ENCODE measurements around the gene MIER2.

Gene MIER2

GRCh38 chr19:377801-378581 is 33.4 kb upstream of the MIER2 start:
- no peak for DNase-seq (ENCODE audit: low read depth)

- no peak for DNase-seq (ENCODE audit: low read depth)
Measured at GRCh38 chr19:376111-376470, 31.5 kb upstream of the MIER2 start.

GRCh38 chr19:375395-376110 is 31.0 kb upstream of the MIER2 start:
- DNase-seq (ENCODE audit: low read depth): no peak

GRCh38 chr19:374886-375235 is 30.3 kb upstream of the MIER2 start:
- no peak for DNase-seq (ENCODE audit: low read depth)

- no peak for DNase-seq (ENCODE audit: low read depth)
Measured at GRCh38 chr19:374183-374885, 29.7 kb upstream of the MIER2 start.

GRCh38 chr19:373391-374182 is 29.0 kb upstream of the MIER2 start:
- DNase-seq (ENCODE audit: low read depth): no peak

GRCh38 chr19:372306-372890 is 27.8 kb upstream of the MIER2 start:
- DNase-seq (ENCODE audit: low read depth): no peak

- no peak for DNase-seq (ENCODE audit: low read depth)
Measured at GRCh38 chr19:371501-372168, 27.0 kb upstream of the MIER2 start.

GRCh38 chr19:370641-371330 is 26.2 kb upstream of the MIER2 start:
- no peak for DNase-seq (ENCODE audit: low read depth)

GRCh38 chr19:369876-370275 is 25.3 kb upstream of the MIER2 start:
- DNase-seq (ENCODE audit: low read depth): no peak

- DNase-seq (ENCODE audit: low read depth): no peak
Measured at GRCh38 chr19:369256-369655, 24.7 kb upstream of the MIER2 start.

- DNase-seq (ENCODE audit: low read depth): no peak
Measured at GRCh38 chr19:368630-369024, 24.0 kb upstream of the MIER2 start.

- DNase-seq (ENCODE audit: low read depth): no peak
Measured at GRCh38 chr19:367963-368629, 23.5 kb upstream of the MIER2 start.

GRCh38 chr19:367561-367960 is 23.0 kb upstream of the MIER2 start:
- no peak for DNase-seq (ENCODE audit: low read depth)

GRCh38 chr19:366951-367350 is 22.4 kb upstream of the MIER2 start:
- no peak for DNase-seq (ENCODE audit: low read depth)

GRCh38 chr19:366205-366783 is 21.7 kb upstream of the MIER2 start:
- DNase-seq (ENCODE audit: low read depth): no peak

- no peak for DNase-seq (ENCODE audit: low read depth)
Measured at GRCh38 chr19:364496-365287, 20.1 kb upstream of the MIER2 start.

GRCh38 chr19:362683-363082 is 18.1 kb upstream of the MIER2 start:
- no peak for DNase-seq (ENCODE audit: low read depth)

GRCh38 chr19:362154-362553 is 17.6 kb upstream of the MIER2 start:
- DNase-seq (ENCODE audit: low read depth): no peak
